Stimulated activated CD4-positive, alpha-beta T cell treated with anti-CD3 and anti-CD28 coated beads, Interleukin-1b, Interleukin-23, amount 100 ng/mL, for 1 hour (primary cell): Measurements from ENCODE around the gene EYA3.

Experiments used
- DNase-seq, 2 donors: peaks; one replicate each; pipeline ENCODE4 v3.0.0-alpha.2; 2020; ENCODE audit warnings: low read depth in 2 of 2

Gene EYA3

GRCh38 chr1:27970401-27970800, 118.0 kb downstream of the EYA3 start:
- DNase-seq = no peak

DNA sequence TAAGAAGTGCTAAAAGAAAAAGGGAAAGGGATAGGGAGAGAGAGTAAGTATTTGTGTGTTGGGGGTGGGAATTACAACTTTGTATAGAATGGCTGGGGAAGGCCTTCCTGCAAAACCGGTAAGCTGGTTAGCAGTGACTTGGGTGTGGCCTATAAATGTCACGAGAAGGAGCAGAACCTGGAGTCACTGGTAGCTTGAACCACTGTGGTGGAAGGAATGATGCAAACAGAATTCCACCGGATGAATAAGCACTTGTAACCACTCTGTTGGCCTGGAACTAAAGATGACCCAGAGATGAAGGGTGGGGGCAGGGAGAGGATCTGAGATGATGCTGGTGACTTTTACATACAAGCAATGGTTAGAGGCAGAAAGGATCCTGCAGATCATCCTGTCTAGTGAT, 119.7 kb downstream of the EYA3 start:
- no peak for DNase-seq

GRCh38 chr1:27967884-27968466, 120.4 kb downstream of the EYA3 start:
- DNase-seq = no peak

- no peak for DNase-seq
These were observed 121.1 kb downstream of the EYA3 start for GRCh38 chr1:27967106-27967883.

DNA sequence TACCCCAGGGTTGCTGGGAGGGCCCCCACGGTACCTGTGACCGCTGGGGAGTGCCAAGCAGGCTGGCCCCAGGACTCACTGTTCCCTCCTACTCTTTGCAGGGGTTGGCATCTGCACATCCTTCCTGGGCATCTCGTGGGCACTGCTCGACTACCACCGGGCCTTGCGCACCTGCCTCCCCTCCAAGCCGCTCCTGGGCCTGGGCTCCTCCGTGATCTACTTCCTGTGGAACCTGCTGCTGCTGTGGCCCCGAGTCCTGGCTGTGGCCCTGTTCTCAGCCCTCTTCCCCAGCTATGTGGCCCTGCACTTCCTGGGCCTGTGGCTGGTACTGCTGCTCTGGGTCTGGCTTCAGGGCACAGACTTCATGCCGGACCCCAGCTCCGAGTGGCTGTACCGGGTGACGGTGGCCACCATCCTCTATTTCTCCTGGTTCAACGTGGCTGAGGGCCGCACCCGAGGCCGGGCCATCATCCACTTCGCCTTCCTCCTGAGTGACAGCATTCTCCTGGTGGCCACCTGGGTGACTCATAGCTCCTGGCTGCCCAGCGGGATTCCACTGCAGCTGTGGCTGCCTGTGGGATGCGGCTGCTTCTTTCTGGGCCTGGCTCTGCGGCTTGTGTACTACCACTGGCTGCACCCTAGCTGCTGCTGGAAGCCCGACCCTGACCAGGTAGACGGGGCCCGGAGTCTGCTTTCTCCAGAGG, 121.9 kb downstream of the EYA3 start:
- no peak for DNase-seq

DNA sequence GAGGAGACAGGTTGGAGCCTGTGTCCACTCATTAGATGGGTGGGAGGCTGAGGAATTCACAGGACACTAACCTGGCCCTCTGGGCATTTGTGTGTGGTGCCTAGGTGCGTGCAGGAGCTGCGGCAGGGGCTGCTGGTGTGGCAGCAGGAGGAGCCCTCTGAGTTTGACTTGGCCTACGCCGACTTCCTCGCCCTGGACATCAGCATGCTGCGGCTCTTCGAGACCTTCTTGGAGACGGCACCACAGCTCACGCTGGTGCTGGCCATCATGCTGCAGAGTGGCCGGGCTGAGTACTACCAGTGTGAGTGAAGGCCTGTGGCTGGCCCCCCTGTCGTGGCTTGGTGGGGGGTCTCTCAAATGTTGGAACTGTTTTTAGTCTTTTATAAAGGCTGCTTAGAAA, 125.0 kb downstream of the EYA3 start:
- no peak for DNase-seq

GRCh38 chr1:27961646-27962221, 126.7 kb downstream of the EYA3 start:
- no peak for DNase-seq

DNA sequence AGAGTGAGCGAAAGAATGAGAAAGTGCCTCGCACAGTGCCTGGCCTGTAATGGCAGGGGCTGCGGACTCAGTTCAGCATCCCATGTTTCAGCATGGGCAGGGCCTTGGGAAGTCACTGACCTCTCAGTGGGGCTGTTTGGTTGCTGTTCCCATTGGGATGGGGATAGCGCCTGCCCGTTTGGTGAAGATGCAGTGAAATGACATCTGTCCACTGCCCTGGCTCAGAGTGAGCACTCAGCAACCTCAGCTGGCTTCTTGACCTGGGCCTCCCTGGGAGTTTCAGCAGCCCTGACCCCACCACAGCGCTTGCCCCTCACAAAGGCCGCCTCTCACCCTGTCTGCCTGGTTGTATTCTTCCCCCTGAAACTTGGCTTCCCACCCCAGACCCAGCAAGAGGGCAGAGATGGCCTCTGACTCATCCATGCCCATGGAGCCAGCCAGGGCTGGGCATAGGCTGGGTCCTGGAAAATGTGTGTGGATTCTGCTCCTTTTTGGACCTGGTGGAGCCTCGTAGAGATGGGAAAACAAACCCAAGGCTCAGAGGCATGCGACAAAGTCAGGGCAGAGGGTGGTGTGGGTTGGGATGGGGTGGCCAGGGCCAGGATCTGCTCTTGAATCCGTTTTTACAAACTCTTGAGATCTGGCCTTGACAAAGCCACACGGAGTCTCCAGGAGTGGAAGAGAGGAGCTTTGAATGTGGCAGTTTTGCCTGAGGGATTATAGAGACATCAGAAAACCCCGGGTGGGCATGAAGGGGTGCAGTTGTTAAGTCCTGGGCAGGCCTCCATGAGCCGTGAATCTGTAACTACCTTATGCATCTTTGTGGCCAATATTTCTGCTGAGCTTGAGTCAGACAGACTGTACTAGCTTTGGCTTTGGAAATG, 127.4 kb downstream of the EYA3 start:
- no peak for DNase-seq

- peak; percentile 62 to 70 for DNase-seq
These were observed 128.4 kb downstream of the EYA3 start, which contains the start of gene XKR8 for GRCh38 chr1:27959792-27960603. XKR8 (plus strand) TSS chr1:27959973; CDS start chr1:27960070, 97 bp downstream.

- DNase-seq = no peak
These were observed 129.9 kb downstream of the EYA3 start for GRCh38 chr1:27958513-27958912.

GRCh38 chr1:27957655-27958054, 130.8 kb downstream of the EYA3 start:
- DNase-seq = no peak

- no peak for DNase-seq
These were observed 131.6 kb downstream of the EYA3 start for GRCh38 chr1:27956761-27957160.

GRCh38 chr1:27955076-27955475, 133.3 kb downstream of the EYA3 start:
- no peak for DNase-seq

DNA sequence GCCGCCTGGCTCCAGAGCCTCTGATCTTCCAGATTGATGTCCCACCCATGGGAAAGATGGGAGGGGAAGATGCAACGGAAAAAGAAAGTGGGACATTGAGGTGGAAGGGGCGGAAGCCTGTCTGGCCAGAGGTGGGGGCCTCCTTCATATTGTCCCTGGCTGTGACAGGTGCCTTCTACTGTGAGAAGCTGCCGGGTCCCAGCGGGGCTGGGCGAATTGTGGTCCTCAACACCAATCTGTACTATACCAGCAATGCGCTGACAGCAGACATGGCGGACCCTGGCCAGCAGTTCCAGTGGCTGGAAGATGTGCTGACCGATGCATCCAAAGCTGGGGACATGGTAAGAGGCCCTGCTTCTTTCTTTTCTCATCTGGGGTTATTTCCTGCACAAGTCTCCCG, 134.2 kb downstream of the EYA3 start:
- DNase-seq = no peak

- no peak for DNase-seq
These were observed 136.3 kb downstream of the EYA3 start for GRCh38 chr1:27952147-27952546.

GRCh38 chr1:27951396-27951795, 137.0 kb downstream of the EYA3 start:
- DNase-seq = no peak

DNA sequence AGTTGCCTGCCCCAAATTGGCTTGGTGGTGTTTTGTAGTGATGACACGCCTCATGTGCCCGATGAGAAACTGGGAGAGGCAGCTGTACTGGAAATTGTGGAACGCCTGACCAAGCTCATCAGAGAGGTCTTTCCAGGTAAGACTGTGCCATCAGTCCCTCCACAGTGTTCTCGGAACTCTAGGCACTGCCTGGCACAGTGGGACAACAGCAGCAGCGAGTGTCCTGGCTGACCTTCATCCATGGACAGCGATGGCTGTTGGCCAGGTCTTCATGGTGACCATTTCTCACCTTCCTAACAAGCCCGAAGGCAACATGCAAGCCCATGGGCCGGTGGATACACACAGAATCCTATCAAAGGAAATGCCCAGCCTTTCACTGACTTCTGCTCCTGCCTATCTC, 139.4 kb downstream of the EYA3 start:
- no peak for DNase-seq

DNA sequence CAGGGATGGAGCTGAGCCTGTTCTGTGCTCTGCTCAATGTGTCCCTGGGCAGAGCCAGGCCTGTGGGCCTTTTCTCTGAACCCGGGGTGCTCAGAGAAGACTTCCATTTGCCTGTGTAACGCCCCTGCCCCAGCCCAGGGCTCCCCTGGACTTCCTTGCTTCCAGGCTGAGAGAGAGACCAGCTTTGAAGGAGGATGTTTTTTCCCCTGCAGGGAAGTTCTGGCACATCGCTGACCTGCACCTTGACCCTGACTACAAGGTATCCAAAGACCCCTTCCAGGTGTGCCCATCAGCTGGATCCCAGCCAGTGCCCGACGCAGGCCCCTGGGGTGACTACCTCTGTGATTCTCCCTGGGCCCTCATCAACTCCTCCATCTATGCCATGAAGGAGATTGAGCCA, 143.4 kb downstream of the EYA3 start:
- no peak for DNase-seq

- no peak for DNase-seq
These were observed 146.5 kb downstream of the EYA3 start for GRCh38 chr1:27941671-27942540.
